IMR-90 (cell line): ENCODE data around the gene HDHD3. TPM values are rescaled to one million over a fixed set of nuclear protein-coding genes. Genes with fewer than 3 reads are reported as not detected.

Experiments used
- ATAC-seq: fragments of 200-7000 bp; cut with Tn5 transposase; 2 replicates; pipeline ENCODE4 v1.9.1; 2020; ENCODE audit warnings: low read depth, mild to moderate bottlenecking, moderate library complexity
- BruUV-seq: library from RNA; stranded (reverse); fragments of 400-500 nt; replicated peaks from 2 replicates; lab custom pipeline; 2021; lab: Mats Ljungman, UMichigan
- CTCF ChIA-PET: fragments of 300-600 bp; formaldehyde crosslinking; extraction: SDS; loops from one replicate; lab custom pipeline; 2021; ENCODE audit warnings: antibody characterized with exemption; lab: Yijun Ruan, JAX
- POLR2A ChIA-PET: fragments of 300-600 bp; sonication (Branson Sonifier 250); formaldehyde crosslinking; loops from one replicate; lab custom pipeline; 2022; ENCODE audit warnings: antibody characterized with exemption; ENCODE audit not compliant: unreplicated experiment; lab: Charles Lee
- DNase-seq: peaks from one replicate; pipeline ENCODE4 v3.0.0; 2013
- H2AFZ ChIP-seq: replicated peaks from 2 replicates; pipeline ENCODE3; 2013; ENCODE audit warnings: low read length, mild to moderate bottlenecking; ENCODE audit not compliant: poor library complexity
- H2AK5ac ChIP-seq: 2 replicates; pipeline ENCODE4 v1.6.1; 2013; ENCODE audit warnings: low read depth, low read length, inconsistent platforms
- H2AK9ac ChIP-seq: replicated peaks from 2 replicates; pipeline ENCODE3; 2013; ENCODE audit warnings: mild to moderate bottlenecking, low read depth, low read length, moderate library complexity; ENCODE audit not compliant: poor library complexity
- H2BK120ac ChIP-seq: 2 replicates; pipeline ENCODE4 v1.6.1; 2013; ENCODE audit warnings: low read depth, low read length, inconsistent platforms
- H2BK15ac ChIP-seq: 3 replicates; pipeline ENCODE4 v1.6.1; 2013; ENCODE audit warnings: low read depth, low read length, inconsistent platforms
- H2BK20ac ChIP-seq: 2 replicates; pipeline ENCODE4 v1.6.1; 2013; ENCODE audit warnings: low read depth, mild to moderate bottlenecking, inconsistent platforms, low read length, moderate library complexity
- H2BK5ac ChIP-seq: 2 replicates; pipeline ENCODE4 v1.6.1; 2013; ENCODE audit warnings: mild to moderate bottlenecking, low read depth, low read length, inconsistent platforms; ENCODE audit not compliant: poor library complexity, severe bottlenecking
- H3K14ac ChIP-seq: replicated peaks from 2 replicates; pipeline ENCODE4 v1.6.1; 2013; ENCODE audit warnings: low read depth, low read length, inconsistent platforms
- H3K18ac ChIP-seq: 2 replicates; pipeline ENCODE4 v1.6.1; 2013; ENCODE audit warnings: low read depth, low read length, control low read depth
- H3K23ac ChIP-seq: 2 replicates; pipeline ENCODE4 v1.6.1; 2013; ENCODE audit warnings: low read depth, low read length, inconsistent platforms
- H3K27ac ChIP-seq: 2 replicates; pipeline ENCODE4 v1.5.1; 2013; ENCODE audit warnings: mild to moderate bottlenecking, control low read depth, low read length; ENCODE audit not compliant: insufficient read depth
- H3K27me3 ChIP-seq: 2 replicates; pipeline ENCODE4 v1.6.1; 2013; ENCODE audit warnings: low read length; ENCODE audit not compliant: control insufficient read depth, insufficient read depth
- H3K36me3 ChIP-seq: 2 replicates; pipeline ENCODE4 v1.6.1; 2013; ENCODE audit warnings: low read length, mixed read lengths; ENCODE audit not compliant: control insufficient read depth, insufficient read depth
- H3K4ac ChIP-seq: 2 replicates; pipeline ENCODE4 v1.6.1; 2013; ENCODE audit warnings: low read depth, low read length, inconsistent platforms
- H3K4me1 ChIP-seq: 2 replicates; pipeline ENCODE4 v1.6.1; 2013; ENCODE audit warnings: low read length, mixed read lengths; ENCODE audit not compliant: control insufficient read depth, insufficient read depth
- H3K4me2 ChIP-seq: 2 replicates; pipeline ENCODE4 v1.6.1; 2013; ENCODE audit warnings: low read depth, mild to moderate bottlenecking, control low read depth, low read length, moderate library complexity
- H3K4me3 ChIP-seq: 2 replicates; pipeline ENCODE4 v1.5.1; 2013; ENCODE audit warnings: low read depth, mild to moderate bottlenecking, control low read depth, low read length, moderate library complexity; ENCODE audit not compliant: insufficient read depth
- H3K56ac ChIP-seq: 2 replicates; pipeline ENCODE4 v1.6.1; 2013; ENCODE audit warnings: low read length, inconsistent platforms; ENCODE audit not compliant: insufficient read depth; ENCODE audit errors: extremely low read depth
- H3K79me1 ChIP-seq, 2 experiments: 2 replicates each; pipeline ENCODE4 v1.6.1; 2013; ENCODE audit warnings: low read length in 2 of 2, inconsistent platforms in 1 of 2, low read depth in 1 of 2
- H3K9ac ChIP-seq: 2 replicates; pipeline ENCODE4 v1.6.1; 2013; ENCODE audit warnings: low read depth, low read length, control low read depth
- H3K9me1 ChIP-seq: 2 replicates; pipeline ENCODE4 v1.6.1; 2013; ENCODE audit warnings: low read length, inconsistent platforms; ENCODE audit not compliant: insufficient read depth
- H3K9me3 ChIP-seq: 2 replicates; pipeline ENCODE4 v1.6.1; 2013; ENCODE audit warnings: low read length; ENCODE audit not compliant: control insufficient read depth, insufficient read depth
- H4K20me1 ChIP-seq: 2 replicates; pipeline ENCODE4 v1.6.1; 2013; ENCODE audit warnings: low read length, inconsistent platforms; ENCODE audit not compliant: insufficient read depth
- H4K5ac ChIP-seq: 2 replicates; pipeline ENCODE4 v1.6.1; 2013; ENCODE audit warnings: mild to moderate bottlenecking, low read depth, low read length, control low read depth
- H4K8ac ChIP-seq, 2 experiments: 2 replicates each; pipeline ENCODE4 v1.6.1; 2013; ENCODE audit warnings: low read depth in 2 of 2, low read length in 2 of 2, control low read depth in 1 of 2, inconsistent platforms in 1 of 2
- H4K91ac ChIP-seq: 2 replicates; pipeline ENCODE4 v1.6.1; 2013; ENCODE audit warnings: low read depth, low read length, inconsistent platforms; ENCODE audit not compliant: insufficient read depth
- BHLHE40 ChIP-seq: fragments of 150-350 bp; IDR thresholded peaks from 2 replicates; pipeline ENCODE4 v1.6.1; 2016; ENCODE audit warnings: mild to moderate bottlenecking, low read depth, low read length
- CHD1 ChIP-seq: IDR thresholded peaks from 2 replicates; pipeline ENCODE4 v1.6.1; 2012; ENCODE audit warnings: low read depth, low read length, improper control_type of control experiment
- CTCF ChIP-seq: conservative IDR thresholded peaks from 2 replicates; pipeline ENCODE4 v1.5.1; 2012; ENCODE audit warnings: mild to moderate bottlenecking, low read depth, low read length, improper control_type of control experiment
- ELK1 ChIP-seq: fragments of 150-350 bp; IDR thresholded peaks from 2 replicates; pipeline ENCODE4 v1.6.1; 2016; ENCODE audit warnings: low read depth, mild to moderate bottlenecking, low read length, moderate library complexity, borderline replicate concordance
- NFE2L2 ChIP-seq: fragments of 150-350 bp; IDR thresholded peaks from 2 replicates; pipeline ENCODE4 v1.6.1; 2016; ENCODE audit warnings: low read depth, mild to moderate bottlenecking, low read length
- RAD21 ChIP-seq: IDR thresholded peaks from 2 replicates; pipeline ENCODE4 v1.6.1; 2012; ENCODE audit warnings: low read length, improper control_type of control experiment
- RCOR1 ChIP-seq: IDR thresholded peaks from 2 replicates; pipeline ENCODE4 v1.6.1; 2012; ENCODE audit warnings: mild to moderate bottlenecking, low read length, improper control_type of control experiment; ENCODE audit not compliant: insufficient replicate concordance
- whole genome bisulfite sequencing, 2 experiments: methylation state at CpG; one replicate each; pipeline versions ENCODE4 v1.1.5 to v1.1.7; 2013; ENCODE audit warnings: missing lambda C conversion rate in 2 of 2; ENCODE audit not compliant: insufficient read length in 1 of 2; ENCODE audit errors: extremely low coverage in 2 of 2; 5-methylcytosine and 5-hydroxymethylcytosine counted together
- dilution Hi-C: fragments of 300-500 bp; cut with HindIII; formaldehyde crosslinking; loops from one replicate; pipeline ENCODE4 v1.14.3; 2018; ENCODE audit warnings: low sequenced_read_pairs; ENCODE audit not compliant: unreplicated experiment
- in situ Hi-C: fragments of 300-500 bp; cut with MboI; formaldehyde crosslinking; loops from 3 replicates; pipeline ENCODE4 v1.14.3; 2019; ENCODE audit warnings: low sequenced_read_pairs, inconsistent platforms, mixed read lengths
- intact Hi-C: fragments of 100-400 bp; cut with micrococcal nuclease; formaldehyde crosslinking; loops from 2 replicates; pipeline ENCODE4 v1.10.0; 2022
- polyA plus RNA-seq, 3 experiments: library from polyadenylated mRNA; depleted of rRNA; stranded (reverse); fragments of >200 nt; gene quantifications; 2 replicates each; pipeline ENCODE4 v1.2.3, GENCODE V29; 2012; ENCODE audit warnings: low replicate concordance in 1 of 3
- total RNA-seq: library from RNA; depleted of rRNA; stranded (reverse); fragments of >200 nt; gene quantifications from 2 replicates; pipeline ENCODE4 v1.2.3, GENCODE V29; 2012

The HDHD3 gene
- total and polyA plus RNA-seq, 2 of the 4 experiments (the other 2 are of a cell fraction): 7.0 to 8.6 TPM

DNA sequence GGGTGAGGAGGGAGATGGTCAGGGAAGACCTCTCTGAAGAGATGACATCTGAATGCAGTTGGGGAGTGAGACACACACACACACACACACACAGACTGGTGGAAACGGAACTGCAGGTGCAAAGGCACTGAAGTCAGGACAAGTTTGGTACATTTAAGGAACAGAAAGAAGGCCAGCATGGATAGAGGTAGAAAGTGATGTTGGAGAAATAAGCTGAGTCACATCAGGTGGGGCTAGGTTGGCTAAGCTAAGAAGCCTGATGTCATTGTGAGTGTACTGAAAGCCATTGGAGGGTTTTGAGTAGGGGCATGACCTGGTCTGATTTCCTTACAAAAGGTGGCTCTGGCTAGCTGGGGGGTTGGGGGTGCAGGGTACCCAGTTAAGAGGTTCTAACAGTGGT lies 24.4 kb downstream of the HDHD3 start:
- H3K27me3 ChIP-seq: peaks cover 79% of the 10 kb centered on the region
- POLR2A ChIA-PET: no interaction called here

More for the DNA sequence above, 24.4 kb downstream of the HDHD3 start:
- Histone ChIP-seq H3K4ac (no peak overlapping the region), H3K9me3 (no peaks in the 10 kb centered on the region), H3K23ac (no peak overlapping the region), H2BK5ac (no peak overlapping the region), H3K56ac (no peak overlapping the region), H3K9me1 (no peaks in the 10 kb centered on the region), H2AFZ (no peak overlapping the region), H3K36me3 (no peaks in the 10 kb centered on the region), H3K4me3 (no peak overlapping the region), H2BK20ac (no peak overlapping the region), H4K8ac (no peak overlapping the region), H4K5ac (no peak overlapping the region), H3K9ac (no peak overlapping the region), H3K4me2 (no peak overlapping the region), H2AK5ac (no peak overlapping the region), H3K79me1 (no peaks in the 10 kb centered on the region), H3K4me1 (no peaks in the 10 kb centered on the region), H4K20me1 (no peaks in the 10 kb centered on the region), H3K27ac (no peak overlapping the region), H3K18ac (no peak overlapping the region), H3K14ac (no peak overlapping the region), H4K91ac (no peak overlapping the region), H2AK9ac (no peak overlapping the region), H2BK120ac (no peak overlapping the region), H2BK15ac (no peak overlapping the region)
- intact Hi-C loops: no loop called here
- in situ Hi-C loops: no loop called here
- dilution Hi-C loops: no loop called here
- TF ChIP-seq CHD1 (no peak), RAD21 (no peak), BHLHE40 (no peak), RCOR1 (no peak), CTCF (no peak), NFE2L2 (0 out of 2 replicates have a peak, but pooled peaks have one; percentile 21), ELK1 (no peak)
- DNase-seq (no peak), ATAC-seq (no peak)
- BruUV-seq: no TSS peak
- CTCF ChIA-PET: no interaction called here
- WGBS, 2 experiments: no CpG with 5 or more reads among the region's 1 CpG
